ENCODE measurements around the gene OCEL1.

GRCh38 chr19:17246681-17247425 is 20.8 kb downstream of the OCEL1 start:
- TF ChIP-seq SMC3 (conservative IDR thresholded peaks at IDR 0.05; ENCODE audit: poor library complexity) (no peak), CTCF (IDR thresholded peaks at IDR 0.05; ENCODE audit: poor library complexity, severe bottlenecking) (no peak), POLR2AphosphoS5 (IDR thresholded peaks at IDR 0.05) (no peak)
